Left renal pelvis (tissue), 4 donors: ENCODE results near the gene PGAM4. TPM values are rescaled to one million over a fixed set of nuclear protein-coding genes. Genes with fewer than 3 reads are reported as not detected.
"Not testable (repeated sequence)": the region's sequence is repeated elsewhere in the genome, so short reads cannot be mapped to it uniquely, and the experiment has no call there.

ENCODE experiments used
- DNase-seq, 4 donors: peaks; one replicate each; pipeline ENCODE4 v3.0.0-alpha.2; 2013; ENCODE audit warnings: low read depth in 4 of 4, low spot score in 3 of 4
- polyA plus RNA-seq, 4 donors: library from polyadenylated mRNA; unstranded; fragments of 120-200 nt; gene quantifications; one replicate each; pipeline ENCODE4 v1.2.1, GENCODE V29; 2013; ENCODE audit not compliant: insufficient read length in 4 of 4

The PGAM4 gene
- polyA plus RNA-seq, 4 donors: 0.19 to 0.66 (median 0.26) TPM; not detected in 1

- DNase-seq: no peak
Observed at GRCh38 chrX:77930581-77930980, 38.9 kb downstream of the PGAM4 start.

- no peak for DNase-seq
Observed at GRCh38 chrX:77925764-77926163, 43.7 kb downstream of the PGAM4 start.

- DNase-seq: no peak
Observed at GRCh38 chrX:77924320-77924859, 45.0 kb downstream of the PGAM4 start.

GRCh38 chrX:77922787-77923186, 46.7 kb downstream of the PGAM4 start:
- no peak for DNase-seq

GRCh38 chrX:77919370-77919769, 50.1 kb downstream of the PGAM4 start:
- DNase-seq: not testable (repeated sequence)

GRCh38 chrX:77918568-77918967, 50.9 kb downstream of the PGAM4 start:
- no peak for DNase-seq

Other genes with a start within 250 kb of the PGAM4 start
- gene ATRX, start 183.4 kb downstream of the PGAM4 start, polyA plus RNA-seq: 10 to 100 TPM; 80.8 to 91.0 (median 85.6) TPM
- 100 to 1,000 TPM in 1 of 4 donors, 10 to 100 TPM in 3; 78.4 to 101 (median 90.9) TPM for gene MAGT1, start 74.2 kb downstream of the PGAM4 start, polyA plus RNA-seq
- 100 to 1,000 TPM; 168 to 377 (median 280) TPM for gene COX7B, start 70.2 kb downstream of the PGAM4 start, polyA plus RNA-seq
- 10 to 100 TPM; 14.5 to 18.0 (median 16.8) TPM for gene ATP7A, start 58.9 kb downstream of the PGAM4 start, polyA plus RNA-seq
- gene PGK1, start 134.6 kb upstream of the PGAM4 start, polyA plus RNA-seq: 100 to 1,000 TPM; 228 to 448 (median 382) TPM
- gene TAF9B, start 170.0 kb upstream of the PGAM4 start, polyA plus RNA-seq: 10 to 100 TPM; 36.3 to 65.8 (median 47.9) TPM